Upper lobe of left lung (tissue), 6 donors: ENCODE data around the gene ERC1. TPM values are rescaled to one million over a fixed set of nuclear protein-coding genes. Genes with fewer than 3 reads are reported as not detected.
A peak's percentile ranks its signal among the peaks of the same experiment; 100 is the strongest.

Experiments used
- ATAC-seq, 2 donors: fragments of 200-7000 bp; cut with Tn5 transposase; one replicate each; pipeline ENCODE4 v1.9.1; 2022; ENCODE audit warnings: mild to moderate bottlenecking in 2 of 2, moderate library complexity in 2 of 2; ENCODE audit not compliant: low FRiP score in 2 of 2
- DNase-seq, 2 donors: peaks; one replicate each; pipeline ENCODE4 v3.0.0-alpha.2; 2019 to 2020
- H3K27ac ChIP-seq, 4 donors: fragments of 200-600 bp; sonication (generic); one replicate each; pipeline ENCODE4 v1.5.1; 2016 to 2019
- H3K27me3 ChIP-seq, 4 donors: fragments of 200-600 bp; sonication (generic); one replicate each; pipeline ENCODE4 v1.5.1; 2017 to 2019
- H3K36me3 ChIP-seq, 4 donors: fragments of 200-600 bp; sonication (generic); one replicate each; pipeline ENCODE4 v1.5.1; 2016 to 2019
- H3K4me1 ChIP-seq, 4 donors: fragments of 200-600 bp; sonication (generic); one replicate each; pipeline ENCODE4 v1.5.1; 2018 to 2019
- H3K4me3 ChIP-seq, 4 donors: fragments of 200-600 bp; sonication (generic); one replicate each; pipeline ENCODE4 v1.5.1; 2017 to 2019; ENCODE audit warnings: mild to moderate bottlenecking in 2 of 4, moderate library complexity in 1 of 4
- H3K9me3 ChIP-seq, 4 donors: fragments of 200-600 bp; sonication (generic); one replicate each; pipeline ENCODE4 v1.5.1; 2018 to 2019
- EP300 ChIP-seq, 4 donors: sonication (generic); formaldehyde crosslinking; IDR thresholded peaks; one replicate each; pipeline ENCODE4 v1.5.1; 2017; ENCODE audit warnings: antibody characterized with exemption in 4 of 4, control low read depth in 2 of 4
- POLR2A ChIP-seq, 4 donors: fragments of 450-650 bp; IDR thresholded peaks; one replicate each; pipeline ENCODE4 v1.5.1; 2016 to 2017; ENCODE audit warnings: antibody characterized with exemption in 4 of 4, mild to moderate bottlenecking in 2 of 4
- POLR2AphosphoS5 ChIP-seq, 2 donors: sonication (generic); formaldehyde crosslinking; IDR thresholded peaks; one replicate each; pipeline ENCODE4 v1.5.1; 2017; ENCODE audit warnings: antibody characterized with exemption in 2 of 2
- WGBS, 2 donors: methylation state at CpG; one replicate each; pipeline ENCODE4 v1.1.5; 2017 to 2018; 5-methylcytosine and 5-hydroxymethylcytosine counted together
- total RNA-seq, 6 donors: library from RNA; depleted of rRNA in 4 of 6; stranded (reverse); fragments of >200 nt in 4 of 6; gene quantifications; one replicate each; pipeline versions ENCODE4 v1.1.0 to v1.2.1, GENCODE V29; 2016 to 2021
- TF ChIP-seq, protein P1 (sequence below), 6 experiments: fragments of 450-650 bp in 4 of 6; fragments of 200-600 bp in 2 of 6; sonication (generic) in 2 of 6; IDR thresholded peaks; one replicate each; pipeline ENCODE4 v1.5.1; 2016 to 2019; ENCODE audit warnings: antibody characterized with exemption in 6 of 6
- donor health status: DM: no; HTN: no; CAD: no; lungs with moderate emphysema.
- donor health status: DM: no; HTN: yes; CAD: no; lungs with severe emphysema.

The ERC1 gene
- total RNA-seq, 6 donors from 2014 or later = 37.7 to 158 (median 60.1) TPM

- Histone ChIP-seq H3K27me3 (no peaks in the 10 kb centered on the region), H3K4me3 (no peak overlapping the region), H3K9me3 (no peaks in the 10 kb centered on the region), H3K27ac (no peak overlapping the region), H3K36me3 (no peaks in the 10 kb centered on the region), H3K4me1 (peaks cover 3 to 16% (median 13%) of the 10 kb centered on the region in 4 donors)
- no peak for TF ChIP-seq POLR2AphosphoS5 (IDR thresholded peaks at IDR 0.05)
- TF ChIP-seq, protein P1, sequence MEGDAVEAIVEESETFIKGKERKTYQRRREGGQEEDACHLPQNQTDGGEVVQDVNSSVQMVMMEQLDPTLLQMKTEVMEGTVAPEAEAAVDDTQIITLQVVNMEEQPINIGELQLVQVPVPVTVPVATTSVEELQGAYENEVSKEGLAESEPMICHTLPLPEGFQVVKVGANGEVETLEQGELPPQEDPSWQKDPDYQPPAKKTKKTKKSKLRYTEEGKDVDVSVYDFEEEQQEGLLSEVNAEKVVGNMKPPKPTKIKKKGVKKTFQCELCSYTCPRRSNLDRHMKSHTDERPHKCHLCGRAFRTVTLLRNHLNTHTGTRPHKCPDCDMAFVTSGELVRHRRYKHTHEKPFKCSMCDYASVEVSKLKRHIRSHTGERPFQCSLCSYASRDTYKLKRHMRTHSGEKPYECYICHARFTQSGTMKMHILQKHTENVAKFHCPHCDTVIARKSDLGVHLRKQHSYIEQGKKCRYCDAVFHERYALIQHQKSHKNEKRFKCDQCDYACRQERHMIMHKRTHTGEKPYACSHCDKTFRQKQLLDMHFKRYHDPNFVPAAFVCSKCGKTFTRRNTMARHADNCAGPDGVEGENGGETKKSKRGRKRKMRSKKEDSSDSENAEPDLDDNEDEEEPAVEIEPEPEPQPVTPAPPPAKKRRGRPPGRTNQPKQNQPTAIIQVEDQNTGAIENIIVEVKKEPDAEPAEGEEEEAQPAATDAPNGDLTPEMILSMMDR (IDR thresholded peaks at IDR 0.05) = no peak
- no peak for TF ChIP-seq POLR2A (IDR thresholded peaks at IDR 0.05)
- no peak for TF ChIP-seq EP300 (IDR thresholded peaks at IDR 0.05)
- DNase-seq (no peak), ATAC-seq (no peak)
- 91 to 95% methylated on average over 7 of the region's 7 CpGs for WGBS, 2 donors
Observed at GRCh38 chr12:1288333-1288732, 297.3 kb downstream of the ERC1 start.

GRCh38 chr12:1289371-1290155 is 298.5 kb downstream of the ERC1 start:
- Histone ChIP-seq H3K4me3 (no peak overlapping the region), H3K27ac (peak overlapping the region in 3 of 4 donors; percentile 2 to 57 (median 34))
- DNase-seq = no peak

DNA sequence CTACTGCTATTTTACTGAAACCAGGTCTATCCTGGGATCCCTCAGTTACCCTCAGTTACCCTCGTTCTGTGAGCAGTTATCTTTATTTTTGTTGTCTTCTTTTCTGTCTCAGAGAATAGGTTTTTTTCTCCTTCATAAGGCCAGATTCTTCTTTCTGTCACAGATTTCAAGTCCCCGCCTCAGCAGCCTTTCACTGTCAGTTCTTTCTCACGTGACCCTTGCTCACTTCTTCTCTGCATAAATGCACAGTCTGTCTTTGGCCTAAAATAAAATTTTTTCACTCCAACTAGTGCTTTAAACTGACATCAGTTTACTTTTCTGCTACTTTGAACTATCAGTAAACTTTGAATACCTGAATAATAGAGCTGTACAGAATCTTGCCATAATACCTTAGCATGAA is 299.7 kb downstream of the ERC1 start:
- H3K27me3 ChIP-seq = no peaks in the 10 kb centered on the region
- ATAC-seq (no peak), DNase-seq (no peak)
- H3K27ac ChIP-seq = no peak overlapping the region
- H3K4me1 ChIP-seq = peaks cover 3 to 16% (median 13%) of the 10 kb centered on the region in 4 donors
- H3K36me3 ChIP-seq = no peaks in the 10 kb centered on the region
- no peak overlapping the region for H3K4me3 ChIP-seq
- TF ChIP-seq, protein P1 (IDR thresholded peaks at IDR 0.05) = no peak
- no peaks in the 10 kb centered on the region for H3K9me3 ChIP-seq
- 87 to 91% methylated on average over 3 of the region's 3 CpGs for WGBS, 2 donors

More at GRCh38 chr12:1289371-1290155, 298.5 kb downstream of the ERC1 start:
- H3K9me3 ChIP-seq = no peaks in the 10 kb centered on the region
- TF ChIP-seq POLR2A (IDR thresholded peaks at IDR 0.05) (no peak), EP300 (IDR thresholded peaks at IDR 0.05) (no peak), POLR2AphosphoS5 (IDR thresholded peaks at IDR 0.05) (no peak)
- TF ChIP-seq, protein P1 (IDR thresholded peaks at IDR 0.05) = no peak
- peak; percentile 72 to 80 for ATAC-seq
- peaks cover 3 to 16% (median 13%) of the 10 kb centered on the region in 4 donors for H3K4me1 ChIP-seq
- 41 to 44% methylated on average over 7 of the region's 7 CpGs for WGBS, 2 donors
- H3K27me3 ChIP-seq = no peaks in the 10 kb centered on the region
- no peaks in the 10 kb centered on the region for H3K36me3 ChIP-seq

- WGBS, 2 donors = 74 to 91% methylated on average over 8 of the region's 8 CpGs
- no peak for ATAC-seq
- Histone ChIP-seq H3K36me3 (no peaks in the 10 kb centered on the region), H3K9me3 (no peaks in the 10 kb centered on the region), H3K4me1 (peaks cover 3 to 16% (median 13%) of the 10 kb centered on the region in 4 donors), H3K27ac (no peak overlapping the region), H3K4me3 (no peak overlapping the region), H3K27me3 (no peaks in the 10 kb centered on the region)
- TF ChIP-seq EP300 (IDR thresholded peaks at IDR 0.05) = no peak
- TF ChIP-seq, protein P1 (IDR thresholded peaks at IDR 0.05) = no peak
- no peak for TF ChIP-seq POLR2A (IDR thresholded peaks at IDR 0.05)
- no peak for TF ChIP-seq POLR2AphosphoS5 (IDR thresholded peaks at IDR 0.05)
- no peak for DNase-seq
Observed at GRCh38 chr12:1291601-1292332, 300.7 kb downstream of the ERC1 start.
